ENCODE measurements around the gene ZNF543. TPM values are rescaled to one million over a fixed set of nuclear protein-coding genes. Genes with fewer than 3 reads are reported as not detected.

The ZNF543 gene
- total and polyA plus RNA-seq, 9 of the 15 experiments (the other 6 are each of a cell fraction or from before 2014, with no cell fraction given): 0.14 to 5.5 (median 2.4) TPM

DNA sequence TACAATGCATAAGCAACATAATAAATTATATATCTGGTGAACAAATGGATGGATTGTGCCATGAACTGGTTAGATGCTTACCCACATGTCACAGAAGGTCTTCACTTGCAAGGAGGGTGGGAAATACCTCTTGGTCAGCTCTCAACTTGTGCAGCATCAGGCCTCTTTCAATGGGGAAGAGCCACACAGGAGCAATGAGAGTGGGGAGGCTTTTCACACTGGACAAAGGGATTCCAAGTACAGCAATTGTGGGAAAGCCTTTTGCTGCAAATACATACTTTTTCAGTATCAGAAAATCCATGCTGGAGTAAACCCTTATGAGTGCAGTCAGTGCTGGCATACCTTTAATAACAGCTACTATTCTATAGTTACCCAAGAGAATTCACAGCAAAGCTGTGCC is 11.8 kb upstream of the ZNF543 start:
- TF ChIP-seq ZNF764 (CRISPR knock-in tag; IDR thresholded peaks at IDR 0.05; ENCODE audit: low read depth) (no peak), CBX3 (IDR thresholded peaks at IDR 0.05; ENCODE audit: borderline replicate concordance in 1 of 2, low read length in 2 of 2) (0 out of 3 replicates have a peak, but pooled peaks of 1 of the 2 experiments have one; percentile 22), TAF9B (IDR thresholded peaks at IDR 0.05; ENCODE audit: partially characterized antibody) (no peak), ZNF224 (CRISPR knock-in tag; IDR thresholded peaks at IDR 0.05) (no peak), ZNF561 (CRISPR knock-in tag; conservative IDR thresholded peaks at IDR 0.05) (no peak), TBL1XR1 (IDR thresholded peaks at IDR 0.05; ENCODE audit: low read length in 2 of 2) (no peak), ZKSCAN8 (CRISPR knock-in tag; IDR thresholded peaks at IDR 0.05) (no peak), SUPT5H (IDR thresholded peaks at IDR 0.05) (0 out of 2 replicates have a peak, but pooled peaks have one; percentile 27), POLR2A (conservative IDR thresholded peaks at IDR 0.05) (0 out of 2 replicates have a peak, but pooled peaks have one; percentile 28), ZNF75A (CRISPR knock-in tag; IDR thresholded peaks at IDR 0.05) (peak; percentile 92), SMARCB1 (IDR thresholded peaks at IDR 0.05; ENCODE audit: insufficient read length, low read depth) (no peak), ZNF551 (CRISPR knock-in tag; IDR thresholded peaks at IDR 0.05) (no peak)
- H3K9me1 ChIP-seq (ENCODE audit: control insufficient read depth, insufficient read depth, low read length): no peaks in the 10 kb centered on the region
- no peak for FAIRE-seq

More for the DNA sequence above, 11.8 kb upstream of the ZNF543 start:
- H3K36me3 ChIP-seq (ENCODE audit: control insufficient read depth, insufficient read depth, low read length): peaks cover 8% of the 10 kb centered on the region; the same call in 1 of the 3 replicates
- H3K9ac ChIP-seq (ENCODE audit: insufficient read depth in 1 of 2, low read depth in 2 of 2, low read length in 2 of 2): no peak overlapping the region
- intact Hi-C loops (cut with micrococcal nuclease) (no loop called here), in situ Hi-C loops (cut with MboI) (no loop called here)
- no peaks in the 10 kb centered on the region for H3K27me3 ChIP-seq (ENCODE audit: control insufficient read depth in 2 of 2, insufficient read depth in 2 of 2, low read length in 2 of 2)
- no peak for ATAC-seq
- H3K4me2 ChIP-seq (ENCODE audit: insufficient read depth, low read length): no peak overlapping the region
- DNase-seq (ENCODE audit: extremely low read depth in 1 of 4, low spot score in 3 of 4): no peak
- H3K4me3 ChIP-seq: no peak overlapping the region
- ChIA-PET CTCF (ENCODE audit: low intra/inter-chr PET ratio) (no interaction called here), POLR2A (interaction anchor here (1.5 kb wide), 1 partner anchor 81 kb away, joined by 4 read pairs; the partner anchor contains the start of gene ZNF548)
- no peak overlapping the region for H3K27ac ChIP-seq (ENCODE audit: extremely low read depth, low read depth, low read length)
- BruUV-seq (replicated peaks): no TSS peak
- H3K79me2 ChIP-seq (ENCODE audit: control insufficient read depth, insufficient read depth, low read length): no peaks in the 10 kb centered on the region
- H2AFZ ChIP-seq (ENCODE audit: low read depth, low read length): no peak overlapping the region
- no peaks in the 10 kb centered on the region for H3K4me1 ChIP-seq (replicated peaks in 1 of 2; ENCODE audit: control insufficient read depth in 2 of 2, insufficient read depth in 2 of 2, low read length in 2 of 2)
- H4K20me1 ChIP-seq (replicated peaks; ENCODE audit: control insufficient read depth, insufficient read depth, low read length): no peaks in the 10 kb centered on the region
- no peaks in the 10 kb centered on the region for H3K9me3 ChIP-seq (replicated peaks; ENCODE audit: control insufficient read depth, insufficient read depth, low read depth, low read length)
